PC-9 (cell line): ENCODE data around the gene SPECC1L. TPM values are rescaled to one million over a fixed set of nuclear protein-coding genes. Genes with fewer than 3 reads are reported as not detected.

Experiments
- BruUV-seq: library from RNA; stranded (reverse); fragments of 400-500 nt; replicated peaks from 2 replicates; lab custom pipeline; 2021; lab: Mats Ljungman, UMichigan
- CTCF ChIA-PET: fragments of 300-600 bp; sonication (Branson Sonifier 250); formaldehyde crosslinking; loops from one replicate; lab custom pipeline; 2022; ENCODE audit warnings: antibody characterized with exemption; lab: Charles Lee
- POLR2A ChIA-PET: fragments of 300-600 bp; sonication (Branson Sonifier 250); formaldehyde crosslinking; loops from one replicate; lab custom pipeline; 2022; ENCODE audit warnings: antibody characterized with exemption; ENCODE audit not compliant: unreplicated experiment; lab: Charles Lee
- DNase-seq, 2 experiments: peaks; one replicate each; pipeline versions ENCODE4 v3.0.0 to v3.0.0-alpha.2; 2015 to 2022; ENCODE audit warnings: mixed read lengths in 1 of 2
- H2AFZ ChIP-seq: fragments of 200-600 bp; sonication (generic); 2 replicates; pipeline ENCODE4 v1.8.1; 2017; ENCODE audit warnings: antibody characterized with exemption
- H3F3A ChIP-seq: fragments of 200-600 bp; sonication (generic); 2 replicates; pipeline ENCODE4 v1.8.1; 2017; ENCODE audit warnings: antibody characterized with exemption, mild to moderate bottlenecking, low read depth; ENCODE audit not compliant: insufficient read depth
- H3K27ac ChIP-seq: fragments of 200-600 bp; sonication (generic); 2 replicates; pipeline ENCODE4 v1.6.1; 2016; ENCODE audit warnings: mixed run types
- H3K27me3 ChIP-seq: fragments of 200-600 bp; sonication (generic); 2 replicates; pipeline ENCODE4 v1.6.1; 2016; ENCODE audit warnings: low read depth, mixed run types; ENCODE audit not compliant: insufficient read depth
- H3K36me3 ChIP-seq: fragments of 200-600 bp; sonication (generic); 2 replicates; pipeline ENCODE4 v1.6.1; 2016; ENCODE audit warnings: low read depth, mixed run types
- H3K4me1 ChIP-seq: fragments of 200-600 bp; sonication (generic); replicated peaks from 2 replicates; pipeline ENCODE4 v1.6.1; 2016; ENCODE audit warnings: mixed run types; ENCODE audit not compliant: insufficient read depth
- H3K4me2 ChIP-seq: fragments of 200-600 bp; sonication (generic); 2 replicates; pipeline ENCODE4 v1.6.1; 2017; ENCODE audit warnings: mixed run types
- H3K4me3 ChIP-seq: fragments of 200-600 bp; sonication (generic); 2 replicates; pipeline ENCODE4 v1.6.1; 2016; ENCODE audit warnings: mixed run types
- H3K79me2 ChIP-seq: fragments of 200-600 bp; sonication (generic); 2 replicates; pipeline ENCODE4 v1.6.1; 2017; ENCODE audit warnings: low read depth, mixed run types
- H3K9me2 ChIP-seq: fragments of 200-600 bp; sonication (generic); 2 replicates; pipeline ENCODE4 v1.8.1; 2017; ENCODE audit warnings: mild to moderate bottlenecking; ENCODE audit not compliant: insufficient read depth
- H3K9me3 ChIP-seq: fragments of 200-600 bp; sonication (generic); 2 replicates; pipeline ENCODE4 v1.8.1; 2016; ENCODE audit warnings: low read depth; ENCODE audit not compliant: insufficient read depth
- H4K20me1 ChIP-seq: fragments of 200-600 bp; sonication (generic); 2 replicates; pipeline ENCODE4 v1.8.1; 2017; ENCODE audit not compliant: insufficient read depth
- CTCF ChIP-seq: fragments of 200-600 bp; sonication (generic); conservative IDR thresholded peaks from 2 replicates; pipeline ENCODE4 v1.6.1; 2017; ENCODE audit warnings: mixed run types, antibody characterized with exemption, mild to moderate bottlenecking, moderate library complexity
- EZH2 ChIP-seq: fragments of 200-600 bp; sonication (generic); IDR thresholded peaks from 2 replicates; pipeline ENCODE4 v1.8.0; 2017; ENCODE audit warnings: antibody characterized with exemption, low read depth
- intact Hi-C: fragments of 100-400 bp; cut with micrococcal nuclease; formaldehyde crosslinking; loops from one replicate; pipeline ENCODE4 v1.10.0; 2022; ENCODE audit not compliant: unreplicated experiment
- total RNA-seq: library from RNA; stranded (reverse); gene quantifications from 2 replicates; pipeline ENCODE4 v1.2.3, GENCODE V29; 2021

The SPECC1L gene
- total RNA-seq, 1 experiment from 2014 or later: 38.9 TPM

- Histone ChIP-seq H3K79me2 (no peaks in the 10 kb centered on the region), H3K4me3 (no peak overlapping the region), H3K27ac (no peak overlapping the region), H2AFZ (no peak overlapping the region), H3F3A (peaks cover 13% of the 10 kb centered on the region; the same call in 1 of the 2 replicates), H4K20me1 (no peaks in the 10 kb centered on the region), H3K27me3 (no peaks in the 10 kb centered on the region), H3K4me2 (no peak overlapping the region), H3K9me2 (no peaks in the 10 kb centered on the region), H3K4me1 (peaks cover 17% of the 10 kb centered on the region), H3K9me3 (no peaks in the 10 kb centered on the region), H3K36me3 (no peaks in the 10 kb centered on the region)
- intact Hi-C loops: no loop called here
- no TSS peak for BruUV-seq
- ChIA-PET POLR2A (no interaction called here), CTCF (no interaction called here)
- no peak for TF ChIP-seq CTCF
- TF ChIP-seq EZH2: no peak
- DNase-seq: peak in 1 of 2 experiments; percentile 50
Observed at GRCh38 chr22:24433828-24434470, 163.3 kb downstream of the SPECC1L start.

GRCh38 chr22:24434471-24435322, 164.1 kb downstream of the SPECC1L start:
- no peak overlapping the region for H3K4me2 ChIP-seq
- ChIA-PET CTCF (no interaction called here), POLR2A (no interaction called here)
- no peaks in the 10 kb centered on the region for H3K27me3 ChIP-seq
- no peak for TF ChIP-seq CTCF
- TF ChIP-seq EZH2: no peak
- intact Hi-C loops: no loop called here
- no peak for DNase-seq
- peaks cover 17% of the 10 kb centered on the region for H3K4me1 ChIP-seq
- BruUV-seq: no TSS peak
- H3K9me3 ChIP-seq: no peaks in the 10 kb centered on the region
- H3K9me2 ChIP-seq: no peaks in the 10 kb centered on the region
- H4K20me1 ChIP-seq: no peaks in the 10 kb centered on the region
- no peaks in the 10 kb centered on the region for H3K79me2 ChIP-seq
- no peaks in the 10 kb centered on the region for H3K36me3 ChIP-seq
- H3F3A ChIP-seq: peaks cover 13% of the 10 kb centered on the region; the same call in 1 of the 2 replicates
- no peak overlapping the region for H3K27ac ChIP-seq
- no peak overlapping the region for H3K4me3 ChIP-seq
- no peak overlapping the region for H2AFZ ChIP-seq

GRCh38 chr22:24435323-24435645, 164.7 kb downstream of the SPECC1L start:
- no peak overlapping the region for H3K27ac ChIP-seq
- TF ChIP-seq EZH2 (no peak), CTCF (no peak)
- H3K4me3 ChIP-seq: no peak overlapping the region
- CTCF ChIA-PET: no interaction called here
- no peaks in the 10 kb centered on the region for H3K36me3 ChIP-seq
- intact Hi-C loops: no loop called here
- no peak overlapping the region for H2AFZ ChIP-seq
- POLR2A ChIA-PET: no interaction called here
- no peaks in the 10 kb centered on the region for H3K9me3 ChIP-seq
- DNase-seq: no peak
- H4K20me1 ChIP-seq: no peaks in the 10 kb centered on the region
- H3K79me2 ChIP-seq: no peaks in the 10 kb centered on the region
- H3K9me2 ChIP-seq: no peaks in the 10 kb centered on the region
- peaks cover 17% of the 10 kb centered on the region for H3K4me1 ChIP-seq
- peaks cover 13% of the 10 kb centered on the region; the same call in 1 of the 2 replicates for H3F3A ChIP-seq
- H3K27me3 ChIP-seq: no peaks in the 10 kb centered on the region
- H3K4me2 ChIP-seq: no peak overlapping the region
- no TSS peak for BruUV-seq
